HEK293T (cell line): ENCODE measurements around the gene ZACN.

Experiments used
- BHLHE40 ChIP-seq: fragments of 450-650 bp; IDR thresholded peaks from 2 replicates; pipeline ENCODE4 v1.6.1; 2016; ENCODE audit warnings: mild to moderate bottlenecking, moderate library complexity, borderline replicate concordance
- LEF1 ChIP-seq: fragments of 450-650 bp; IDR thresholded peaks from 2 replicates; pipeline ENCODE4 v1.6.1; 2017; ENCODE audit warnings: mild to moderate bottlenecking, borderline replicate concordance
- TF ChIP-seq, protein P1 (sequence below): fragments of 450-650 bp; IDR thresholded peaks from 2 replicates; pipeline ENCODE4 v1.6.1; 2016

DNA sequence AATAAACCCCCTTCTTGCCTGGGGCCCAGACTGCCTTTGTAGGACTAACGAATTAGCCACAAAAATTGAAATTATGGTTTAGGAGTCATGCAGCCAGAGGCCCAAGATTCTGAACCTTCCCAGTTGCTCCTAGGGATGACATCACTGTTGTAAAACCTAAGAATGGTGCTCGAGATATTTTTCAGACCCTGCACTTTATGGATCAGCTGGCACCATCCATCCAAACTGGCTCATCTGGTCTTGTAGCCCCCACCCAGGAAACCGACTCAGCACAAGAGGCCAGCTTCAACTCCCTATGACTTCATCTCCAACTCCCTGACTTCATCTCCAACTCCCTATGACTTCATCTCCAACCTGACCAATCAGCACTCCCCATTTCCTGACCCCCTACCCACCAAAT lies 40.9 kb upstream of the ZACN start:
- no peak for TF ChIP-seq LEF1
- TF ChIP-seq BHLHE40: no peak
- TF ChIP-seq, protein P1, sequence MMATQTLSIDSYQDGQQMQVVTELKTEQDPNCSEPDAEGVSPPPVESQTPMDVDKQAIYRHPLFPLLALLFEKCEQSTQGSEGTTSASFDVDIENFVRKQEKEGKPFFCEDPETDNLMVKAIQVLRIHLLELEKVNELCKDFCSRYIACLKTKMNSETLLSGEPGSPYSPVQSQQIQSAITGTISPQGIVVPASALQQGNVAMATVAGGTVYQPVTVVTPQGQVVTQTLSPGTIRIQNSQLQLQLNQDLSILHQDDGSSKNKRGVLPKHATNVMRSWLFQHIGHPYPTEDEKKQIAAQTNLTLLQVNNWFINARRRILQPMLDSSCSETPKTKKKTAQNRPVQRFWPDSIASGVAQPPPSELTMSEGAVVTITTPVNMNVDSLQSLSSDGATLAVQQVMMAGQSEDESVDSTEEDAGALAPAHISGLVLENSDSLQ: no peak
